ENCODE measurements around the gene CENPQ. TPM values are rescaled to one million over a fixed set of nuclear protein-coding genes. Genes with fewer than 3 reads are reported as not detected.

CENPQ gene
- total and polyA plus RNA-seq, 2 of the 13 experiments (the other 11 are each of a cell fraction or from before 2014, with no cell fraction given) = 9.1 to 20.1 TPM

DNA sequence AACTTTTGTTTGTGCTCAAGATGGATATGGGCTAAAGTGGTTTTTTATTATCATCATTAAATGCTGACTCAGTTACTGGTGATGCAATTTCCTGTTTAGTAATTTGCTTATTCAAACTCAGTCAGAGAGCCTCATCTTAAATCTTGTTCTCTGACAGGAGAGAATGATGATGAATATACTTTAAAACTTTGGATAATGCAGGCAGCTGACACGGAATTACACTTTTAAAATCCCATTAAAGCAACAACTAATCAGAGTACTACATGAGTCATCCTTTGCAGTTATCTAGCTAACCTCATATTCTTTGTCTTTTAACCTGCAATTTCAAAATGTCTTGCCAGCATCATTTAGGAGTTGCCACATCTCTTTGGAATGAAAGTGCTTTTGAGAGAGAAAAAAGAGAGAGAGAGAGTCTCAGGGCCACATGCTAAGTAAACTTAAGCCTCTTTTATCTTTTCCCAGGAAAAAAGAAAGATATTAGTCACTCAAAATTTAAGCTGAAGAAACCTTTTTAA, 78.1 kb downstream of the CENPQ start:
- Histone ChIP-seq H3K36me3 (replicated peaks in 1 of 2; ENCODE audit: control insufficient read depth in 1 of 2, insufficient read depth in 2 of 2, low read length in 2 of 2) (no peaks in the 10 kb centered on the region), H2AFZ (ENCODE audit: low read length) (no peak overlapping the region), H3K9ac (ENCODE audit: insufficient read depth, low read depth, low read length) (no peak overlapping the region), H3K9me3 (ENCODE audit: low read length) (no peaks in the 10 kb centered on the region), H3K27ac (ENCODE audit: extremely low read length, insufficient read depth, low read length) (no peak overlapping the region), H3K4me3 (replicated peaks in 1 of 3; ENCODE audit: insufficient read depth in 1 of 3, low read depth in 2 of 3, low read length in 3 of 3) (no peak overlapping the region), H3K4me1 (ENCODE audit: insufficient read depth, low read length) (peaks cover 7% of the 10 kb centered on the region), H3K4me2 (ENCODE audit: low read depth, low read length) (no peak overlapping the region), H4K20me1 (ENCODE audit: insufficient read depth, low read length) (no peaks in the 10 kb centered on the region), H3K79me2 (ENCODE audit: insufficient read depth, low read length) (no peaks in the 10 kb centered on the region), H3K27me3 (ENCODE audit: control insufficient read depth in 1 of 2, insufficient read depth in 2 of 2, low read length in 2 of 2) (no peaks in the 10 kb centered on the region; a peak in 1 of 5 replicates)
- BruUV-seq (replicated peaks) = no TSS peak
- CTCF ChIA-PET (ENCODE audit: low intra/inter-chr PET ratio, low total read pairs) = interaction anchor here (1.4 kb wide), 1 partner anchor 9 kb away, joined by 6 read pairs; no protein-coding TSS in a partner anchor
- FAIRE-seq (no peak), ATAC-seq (no peak), DNase-seq (ENCODE audit: low spot score) (peak; percentile 57)
- in situ Hi-C loops (cut with HindIII; ENCODE audit: extremely low pct_ligation_motif_present, low pct_unique_long_range_greater_than_20kb) (no loop called here), intact Hi-C loops (cut with micrococcal nuclease; ENCODE audit: unreplicated experiment) (no loop called here)
- WGBS (ENCODE audit: low lambda C conversion rate) = 7% methylated on average over 1 of the region's 1 CpG
- POLR2A ChIA-PET = no interaction called here
- TF ChIP-seq ZNF550 (CRISPR knock-in tag; IDR thresholded peaks at IDR 0.05; ENCODE audit: borderline replicate concordance) (no peak), RCOR2 (CRISPR knock-in tag; IDR thresholded peaks at IDR 0.05) (no peak), PHF20 (CRISPR knock-in tag; IDR thresholded peaks at IDR 0.05) (no peak), MBD4 (IDR thresholded peaks at IDR 0.05; ENCODE audit: borderline replicate concordance, low read length) (no peak), TBX3 (IDR thresholded peaks at IDR 0.05; ENCODE audit: borderline replicate concordance) (no peak), MAFF (IDR thresholded peaks at IDR 0.05; ENCODE audit: low read depth, low read length) (peak; percentile 96), ZNF552 (CRISPR knock-in tag; IDR thresholded peaks at IDR 0.05; ENCODE audit: borderline replicate concordance) (no peak), SIX4 (CRISPR knock-in tag; IDR thresholded peaks at IDR 0.05) (no peak), EP300 (IDR thresholded peaks at IDR 0.05; ENCODE audit: low read depth in 2 of 2, low read length in 2 of 2) (peak in 1 of 2 experiments; percentile 56; a peak in 1 of 4 replicates), EP300 (CRISPR knock-in tag; IDR thresholded peaks at IDR 0.05; ENCODE audit: borderline replicate concordance) (no peak), ZBTB7A (CRISPR knock-in tag; IDR thresholded peaks at IDR 0.05) (no peak)
- TF ChIP-seq, protein P1, sequence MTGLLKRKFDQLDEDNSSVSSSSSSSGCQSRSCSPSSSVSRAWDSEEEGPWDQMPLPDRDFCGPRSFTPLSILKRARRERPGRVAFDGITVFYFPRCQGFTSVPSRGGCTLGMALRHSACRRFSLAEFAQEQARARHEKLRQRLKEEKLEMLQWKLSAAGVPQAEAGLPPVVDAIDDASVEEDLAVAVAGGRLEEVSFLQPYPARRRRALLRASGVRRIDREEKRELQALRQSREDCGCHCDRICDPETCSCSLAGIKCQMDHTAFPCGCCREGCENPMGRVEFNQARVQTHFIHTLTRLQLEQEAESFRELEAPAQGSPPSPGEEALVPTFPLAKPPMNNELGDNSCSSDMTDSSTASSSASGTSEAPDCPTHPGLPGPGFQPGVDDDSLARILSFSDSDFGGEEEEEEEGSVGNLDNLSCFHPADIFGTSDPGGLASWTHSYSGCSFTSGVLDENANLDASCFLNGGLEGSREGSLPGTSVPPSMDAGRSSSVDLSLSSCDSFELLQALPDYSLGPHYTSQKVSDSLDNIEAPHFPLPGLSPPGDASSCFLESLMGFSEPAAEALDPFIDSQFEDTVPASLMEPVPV (CRISPR knock-in tag; IDR thresholded peaks at IDR 0.05) = no peak
- TF ChIP-seq, protein P2, sequence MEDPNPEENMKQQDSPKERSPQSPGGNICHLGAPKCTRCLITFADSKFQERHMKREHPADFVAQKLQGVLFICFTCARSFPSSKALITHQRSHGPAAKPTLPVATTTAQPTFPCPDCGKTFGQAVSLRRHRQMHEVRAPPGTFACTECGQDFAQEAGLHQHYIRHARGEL (CRISPR knock-in tag; IDR thresholded peaks at IDR 0.05) = no peak
- TF ChIP-seq, protein P3, sequence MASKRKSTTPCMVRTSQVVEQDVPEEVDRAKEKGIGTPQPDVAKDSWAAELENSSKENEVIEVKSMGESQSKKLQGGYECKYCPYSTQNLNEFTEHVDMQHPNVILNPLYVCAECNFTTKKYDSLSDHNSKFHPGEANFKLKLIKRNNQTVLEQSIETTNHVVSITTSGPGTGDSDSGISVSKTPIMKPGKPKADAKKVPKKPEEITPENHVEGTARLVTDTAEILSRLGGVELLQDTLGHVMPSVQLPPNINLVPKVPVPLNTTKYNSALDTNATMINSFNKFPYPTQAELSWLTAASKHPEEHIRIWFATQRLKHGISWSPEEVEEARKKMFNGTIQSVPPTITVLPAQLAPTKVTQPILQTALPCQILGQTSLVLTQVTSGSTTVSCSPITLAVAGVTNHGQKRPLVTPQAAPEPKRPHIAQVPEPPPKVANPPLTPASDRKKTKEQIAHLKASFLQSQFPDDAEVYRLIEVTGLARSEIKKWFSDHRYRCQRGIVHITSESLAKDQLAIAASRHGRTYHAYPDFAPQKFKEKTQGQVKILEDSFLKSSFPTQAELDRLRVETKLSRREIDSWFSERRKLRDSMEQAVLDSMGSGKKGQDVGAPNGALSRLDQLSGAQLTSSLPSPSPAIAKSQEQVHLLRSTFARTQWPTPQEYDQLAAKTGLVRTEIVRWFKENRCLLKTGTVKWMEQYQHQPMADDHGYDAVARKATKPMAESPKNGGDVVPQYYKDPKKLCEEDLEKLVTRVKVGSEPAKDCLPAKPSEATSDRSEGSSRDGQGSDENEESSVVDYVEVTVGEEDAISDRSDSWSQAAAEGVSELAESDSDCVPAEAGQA (IDR thresholded peaks at IDR 0.05; ENCODE audit: low read depth) = no peak
- TF ChIP-seq, protein P3 (CRISPR knock-in tag; IDR thresholded peaks at IDR 0.05; ENCODE audit: borderline replicate concordance) = no peak
- TF ChIP-seq, protein P4, sequence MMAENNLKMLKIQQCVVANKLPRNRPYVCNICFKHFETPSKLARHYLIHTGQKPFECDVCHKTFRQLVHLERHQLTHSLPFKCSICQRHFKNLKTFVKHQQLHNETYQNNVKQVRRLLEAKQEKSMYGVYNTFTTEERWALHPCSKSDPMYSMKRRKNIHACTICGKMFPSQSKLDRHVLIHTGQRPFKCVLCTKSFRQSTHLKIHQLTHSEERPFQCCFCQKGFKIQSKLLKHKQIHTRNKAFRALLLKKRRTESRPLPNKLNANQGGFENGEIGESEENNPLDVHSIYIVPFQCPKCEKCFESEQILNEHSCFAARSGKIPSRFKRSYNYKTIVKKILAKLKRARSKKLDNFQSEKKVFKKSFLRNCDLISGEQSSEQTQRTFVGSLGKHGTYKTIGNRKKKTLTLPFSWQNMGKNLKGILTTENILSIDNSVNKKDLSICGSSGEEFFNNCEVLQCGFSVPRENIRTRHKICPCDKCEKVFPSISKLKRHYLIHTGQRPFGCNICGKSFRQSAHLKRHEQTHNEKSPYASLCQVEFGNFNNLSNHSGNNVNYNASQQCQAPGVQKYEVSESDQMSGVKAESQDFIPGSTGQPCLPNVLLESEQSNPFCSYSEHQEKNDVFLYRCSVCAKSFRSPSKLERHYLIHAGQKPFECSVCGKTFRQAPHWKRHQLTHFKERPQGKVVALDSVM (CRISPR knock-in tag; IDR thresholded peaks at IDR 0.05) = no peak
